Kidney capillary endothelial cell (primary cell): Measurements from ENCODE around the gene RFTN1.

ENCODE experiments used
- DNase-seq: peaks from one replicate; pipeline ENCODE4 v3.0.0-alpha.2; 2018; ENCODE audit warnings: low spot score

Gene RFTN1

GRCh38 chr3:16433701-16434151, 79.8 kb downstream of the RFTN1 start:
- DNase-seq: no peak

GRCh38 chr3:16432714-16433113, 80.8 kb downstream of the RFTN1 start:
- DNase-seq: no peak

- no peak for DNase-seq
These were observed 82.5 kb downstream of the RFTN1 start for GRCh38 chr3:16430717-16431630.

GRCh38 chr3:16429086-16429485, 84.4 kb downstream of the RFTN1 start:
- DNase-seq: no peak

DNA sequence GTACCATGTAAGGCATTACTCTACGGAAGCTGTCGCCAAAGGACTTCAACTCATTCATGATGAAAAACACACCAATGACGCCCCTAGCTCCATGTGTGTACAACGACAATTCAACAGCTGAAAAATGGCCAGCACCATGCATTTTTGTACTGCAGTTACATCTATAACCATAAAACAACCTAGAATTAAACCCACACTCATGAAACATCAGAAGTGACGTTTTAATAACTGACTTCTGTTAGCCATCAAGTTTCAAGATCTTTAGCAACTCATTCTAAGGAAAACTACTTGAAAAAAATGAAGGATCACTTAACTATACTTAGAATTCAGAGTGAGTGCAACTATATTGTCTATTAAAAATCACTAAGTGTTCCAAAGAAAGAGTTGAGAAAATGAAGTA, 84.9 kb downstream of the RFTN1 start:
- no peak for DNase-seq

DNA sequence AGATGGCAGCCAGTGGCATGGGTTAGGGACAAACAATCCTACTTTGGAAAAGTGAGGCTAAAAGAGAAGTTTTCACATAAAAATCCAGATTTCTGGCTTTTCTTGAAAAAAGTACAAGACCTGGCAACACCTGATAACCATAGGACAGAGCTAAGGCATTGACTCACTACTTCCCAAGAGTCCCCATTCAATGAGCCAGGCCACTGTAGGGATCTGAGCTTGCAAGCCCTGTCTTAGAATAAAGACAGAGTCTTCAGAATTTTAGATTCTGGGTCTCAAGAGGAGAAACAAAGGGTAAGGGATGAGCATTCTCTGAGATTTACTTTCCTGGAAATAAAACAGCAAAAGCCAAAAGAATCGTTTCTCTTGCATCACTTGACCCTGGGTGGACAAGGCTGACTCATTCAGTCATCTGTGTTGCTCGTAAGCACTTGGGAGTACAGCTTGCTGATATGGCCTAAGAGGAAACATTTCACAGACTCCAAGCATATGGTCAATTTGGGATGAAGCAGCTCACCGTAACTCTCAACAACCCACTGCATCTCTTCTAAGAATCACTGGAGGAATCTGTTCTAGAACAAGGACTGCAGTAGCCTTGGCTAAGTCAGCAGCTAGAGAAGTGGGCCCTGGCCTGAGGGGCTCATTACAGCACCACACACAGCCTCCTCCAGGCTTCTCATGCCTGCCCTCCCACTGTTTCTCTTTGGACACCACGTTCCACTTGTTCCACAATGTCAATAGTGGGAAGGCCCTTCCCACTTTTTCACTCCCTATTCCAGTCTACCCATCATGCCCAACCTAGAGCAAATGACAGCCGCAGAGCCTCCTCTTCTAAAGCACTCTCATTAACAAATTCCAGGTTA, 86.2 kb downstream of the RFTN1 start:
- no peak for DNase-seq

DNA sequence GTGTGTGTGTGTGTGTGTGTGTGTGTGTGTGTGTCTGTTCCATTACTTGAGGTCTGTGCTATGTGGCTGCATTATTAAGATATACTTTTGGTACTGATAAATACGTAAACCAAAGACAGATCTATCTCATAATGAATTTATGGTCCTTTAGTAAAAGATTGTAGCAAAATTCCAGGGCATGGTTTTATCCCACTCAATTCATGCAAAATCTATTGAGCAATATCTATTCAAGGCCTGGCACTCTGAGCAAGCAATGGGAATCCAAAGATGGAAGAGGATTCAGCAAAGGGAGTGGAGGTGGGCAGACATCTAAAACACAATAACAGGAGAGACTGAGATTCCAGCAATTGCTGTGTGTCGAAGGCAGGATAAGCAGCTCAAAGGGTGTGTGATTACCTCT, 86.8 kb downstream of the RFTN1 start:
- DNase-seq: no peak

DNA sequence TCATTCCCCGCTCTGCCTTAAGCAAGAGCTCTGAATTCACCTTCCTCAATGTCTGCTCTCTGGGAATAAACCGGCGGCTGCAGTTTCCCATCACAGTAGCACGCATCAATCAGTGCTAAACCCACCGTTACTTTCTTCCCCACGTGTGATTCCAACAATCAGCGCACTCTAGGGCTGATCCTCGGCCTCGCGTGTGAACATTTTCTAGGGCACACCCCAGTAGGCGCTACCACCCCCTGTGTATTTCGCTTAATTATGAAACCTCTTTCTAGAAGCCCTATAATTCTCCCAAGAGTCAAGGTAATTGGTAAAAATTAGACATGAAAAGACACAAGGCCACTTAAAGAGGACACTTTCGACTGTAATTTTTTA, 87.5 kb downstream of the RFTN1 start:
- no peak for DNase-seq

- DNase-seq: no peak
These were observed 88.0 kb downstream of the RFTN1 start for GRCh38 chr3:16425398-16426028.

- DNase-seq: no peak
These were observed 89.4 kb downstream of the RFTN1 start for GRCh38 chr3:16423947-16424673.

DNA sequence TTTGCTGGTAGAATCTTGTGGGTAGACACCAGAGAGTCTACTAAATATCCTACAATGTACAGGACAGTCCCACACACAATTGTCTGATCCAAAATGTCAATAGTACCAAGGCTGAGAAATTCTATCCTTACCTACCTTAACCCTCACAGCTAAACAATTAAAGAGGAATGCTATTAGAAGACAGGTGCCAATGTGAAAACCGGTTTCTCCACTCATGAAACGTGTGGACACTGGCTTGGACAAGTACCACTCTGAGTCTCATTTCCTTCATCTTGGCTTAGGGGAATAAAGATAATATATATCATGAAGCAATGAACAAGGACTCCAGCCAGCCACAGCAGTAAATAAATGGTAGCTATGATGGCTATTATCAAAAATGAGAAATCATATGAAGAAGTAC, 90.2 kb downstream of the RFTN1 start:
- no peak for DNase-seq

- no peak for DNase-seq
These were observed 93.8 kb downstream of the RFTN1 start for GRCh38 chr3:16419640-16420241.

DNA sequence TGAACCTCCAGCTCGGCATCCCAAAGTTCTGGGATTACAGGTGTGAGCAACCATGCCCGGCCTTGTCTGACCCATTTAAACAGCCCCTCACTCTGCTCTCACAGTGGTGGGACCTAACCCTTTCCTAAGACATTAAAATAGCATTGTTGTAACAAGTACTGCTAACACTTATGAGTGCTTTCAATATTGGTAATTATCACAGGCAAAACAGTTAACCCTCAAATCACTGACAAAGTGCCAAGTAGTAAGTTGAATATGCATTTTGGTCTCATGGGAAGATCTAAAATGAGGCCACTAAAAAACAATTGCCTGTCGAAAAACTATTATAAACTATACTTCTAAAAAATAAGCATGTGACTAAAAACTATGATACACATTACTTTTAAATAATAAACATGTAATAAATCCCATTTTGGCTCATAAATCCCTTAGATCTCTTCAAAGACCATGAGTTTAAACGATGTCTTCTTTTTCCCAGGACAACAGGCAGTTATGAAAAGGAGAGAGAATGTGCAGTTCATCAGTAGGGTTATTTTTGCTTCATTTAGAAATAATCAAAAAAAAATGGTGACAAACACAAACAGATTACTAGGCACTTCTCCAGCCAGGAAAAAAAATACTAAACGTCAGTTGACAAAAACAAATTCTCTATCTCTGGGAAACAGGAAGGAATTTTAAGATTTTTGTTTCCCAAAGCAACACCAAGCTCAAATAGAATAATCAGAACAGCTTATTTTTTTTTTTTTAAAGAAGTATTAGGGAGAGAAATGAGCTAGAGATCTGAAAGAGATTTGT, 95.4 kb downstream of the RFTN1 start:
- no peak for DNase-seq

- DNase-seq: no peak
These were observed 97.5 kb downstream of the RFTN1 start for GRCh38 chr3:16415911-16416476.

- no peak for DNase-seq
These were observed 100.2 kb downstream of the RFTN1 start for GRCh38 chr3:16413321-16413720.

- no peak for DNase-seq
These were observed 101.2 kb downstream of the RFTN1 start for GRCh38 chr3:16412192-16412800.

DNA sequence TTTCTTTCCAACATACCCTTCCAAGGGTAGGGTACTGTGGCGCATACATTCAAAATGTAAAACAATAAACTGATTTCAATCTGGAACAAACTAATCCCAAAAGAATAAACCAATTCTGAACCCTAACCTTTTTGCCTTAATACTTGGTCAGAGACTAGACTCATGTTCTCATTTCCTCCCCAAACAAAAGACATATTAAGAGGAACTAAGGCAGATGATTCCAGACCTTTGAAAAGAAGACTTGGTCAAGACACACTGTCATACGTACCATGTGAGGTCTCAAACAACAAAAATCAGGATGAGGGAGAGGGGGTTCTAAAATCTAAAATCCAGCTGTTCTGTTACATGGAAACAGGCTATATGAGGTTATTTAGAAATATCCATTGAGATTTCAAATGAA, 102.1 kb downstream of the RFTN1 start:
- DNase-seq: no peak

GRCh38 chr3:16410659-16411058, 102.8 kb downstream of the RFTN1 start:
- no peak for DNase-seq

- no peak for DNase-seq
These were observed 104.5 kb downstream of the RFTN1 start for GRCh38 chr3:16409032-16409431.

- DNase-seq: no peak
These were observed 106.1 kb downstream of the RFTN1 start for GRCh38 chr3:16407366-16407765.
